Measurements from ENCODE around the gene AKR1C1.
"Not testable (repeated sequence)": the region's sequence is repeated elsewhere in the genome, so short reads cannot be mapped to it uniquely, and the experiment has no call there.

AKR1C1 gene

GRCh38 chr10:4947635-4948596 is 15.3 kb upstream of the AKR1C1 start:
- peak; percentile 88 for DNase-seq (ENCODE audit: low read depth)

DNA sequence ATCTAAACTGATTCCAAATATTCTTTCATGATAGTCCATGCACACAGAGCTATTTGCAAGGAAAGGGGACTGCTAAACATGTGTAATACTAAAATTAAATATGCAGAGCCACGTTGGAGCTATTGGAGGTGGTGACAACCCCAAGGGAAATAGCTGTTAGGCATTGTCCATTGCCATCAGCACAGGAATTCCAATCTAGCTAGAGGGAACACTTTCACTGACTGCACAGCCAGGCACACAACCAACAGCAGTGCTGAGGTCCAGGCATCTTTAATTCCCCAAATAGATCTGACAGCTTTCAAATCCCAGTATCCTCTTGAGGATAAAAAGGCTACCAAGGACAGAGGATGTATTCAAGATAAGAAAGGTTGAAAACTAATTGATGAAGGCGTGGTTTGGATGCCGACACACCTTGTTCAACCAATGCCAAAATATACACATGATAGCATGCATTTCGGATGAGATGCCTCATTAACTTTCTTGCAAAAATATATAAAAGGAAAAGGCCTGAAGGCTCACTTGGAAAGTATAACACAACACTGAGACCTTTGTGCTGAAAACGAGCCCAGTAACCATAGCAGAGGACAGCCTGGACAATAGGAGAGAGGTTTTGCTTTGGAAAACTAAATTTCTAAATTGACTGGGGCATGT is 11.6 kb upstream of the AKR1C1 start:
- DNase-seq (ENCODE audit: low read depth), result not testable (repeated sequence)

- no peak for DNase-seq (ENCODE audit: low read depth)
Observed at GRCh38 chr10:4953405-4953804, 9.8 kb upstream of the AKR1C1 start.

- not testable (repeated sequence) for DNase-seq (ENCODE audit: low read depth)
Observed at GRCh38 chr10:4956088-4956487, 7.1 kb upstream of the AKR1C1 start.

DNA sequence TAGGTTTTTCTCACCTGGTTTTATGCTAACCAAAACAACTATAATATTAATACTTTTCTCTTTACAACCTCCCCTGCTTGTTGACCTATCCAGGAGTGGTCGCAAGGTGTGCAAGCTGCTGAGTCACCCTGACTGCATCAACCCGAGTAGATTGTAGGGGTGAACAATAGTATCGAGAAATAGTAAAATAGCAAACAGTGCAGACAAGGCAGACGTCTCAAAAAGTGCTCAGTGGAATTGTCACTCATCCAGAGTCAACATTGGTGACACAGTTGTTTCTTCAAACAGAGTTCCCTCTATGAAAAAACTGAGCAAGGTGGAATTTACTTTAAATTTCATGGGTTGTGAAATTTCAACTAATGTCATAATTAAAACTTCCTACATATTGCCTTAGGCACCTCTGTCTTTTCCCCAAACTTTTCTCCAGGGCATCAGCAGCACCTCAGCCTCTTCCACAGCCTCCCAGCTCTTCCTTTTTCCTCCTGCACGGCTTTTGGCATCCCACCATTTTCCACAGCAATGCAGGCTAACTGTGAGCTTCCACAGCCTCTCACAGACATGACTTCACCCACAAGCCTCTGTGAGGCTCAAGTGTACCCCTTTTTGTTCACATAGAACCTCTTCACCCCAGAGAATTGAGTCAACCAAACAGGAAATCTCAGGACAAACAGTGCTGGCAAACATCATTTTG is 6.1 kb upstream of the AKR1C1 start:
- DNase-seq (ENCODE audit: low read depth), result not testable (repeated sequence)

GRCh38 chr10:4961558-4961957 is 1.7 kb upstream of the AKR1C1 start:
- not testable (repeated sequence) for DNase-seq (ENCODE audit: low read depth)

DNA sequence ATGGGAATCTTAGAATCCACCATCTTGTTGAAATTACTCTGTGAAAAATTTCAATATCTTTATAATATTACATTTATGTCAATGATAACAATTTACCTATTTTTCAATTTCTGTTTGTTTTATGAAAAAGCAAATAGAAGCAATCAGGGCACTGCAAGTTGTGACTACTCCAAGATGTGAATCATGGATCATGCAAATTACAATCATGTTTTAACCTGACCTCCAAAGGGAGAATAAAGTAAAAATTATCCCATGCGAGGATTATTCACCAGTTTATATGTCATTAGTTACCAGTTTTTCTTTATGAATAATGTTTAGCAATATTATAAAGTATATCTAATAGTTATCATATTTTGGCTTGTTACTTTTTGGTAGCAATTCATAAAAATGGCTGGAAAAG is 907 bp upstream of the AKR1C1 start:
- not testable (repeated sequence) for DNase-seq (ENCODE audit: low read depth)

- not testable (repeated sequence) for DNase-seq (ENCODE audit: low read depth)
Observed at GRCh38 chr10:4963815-4964154, 570 bp downstream of the AKR1C1 start.

- DNase-seq (ENCODE audit: low read depth), result not testable (repeated sequence)
Observed at GRCh38 chr10:4965763-4966162, 2.5 kb downstream of the AKR1C1 start.

GRCh38 chr10:4967189-4967588 is 4.0 kb downstream of the AKR1C1 start:
- not testable (repeated sequence) for DNase-seq (ENCODE audit: low read depth)

DNA sequence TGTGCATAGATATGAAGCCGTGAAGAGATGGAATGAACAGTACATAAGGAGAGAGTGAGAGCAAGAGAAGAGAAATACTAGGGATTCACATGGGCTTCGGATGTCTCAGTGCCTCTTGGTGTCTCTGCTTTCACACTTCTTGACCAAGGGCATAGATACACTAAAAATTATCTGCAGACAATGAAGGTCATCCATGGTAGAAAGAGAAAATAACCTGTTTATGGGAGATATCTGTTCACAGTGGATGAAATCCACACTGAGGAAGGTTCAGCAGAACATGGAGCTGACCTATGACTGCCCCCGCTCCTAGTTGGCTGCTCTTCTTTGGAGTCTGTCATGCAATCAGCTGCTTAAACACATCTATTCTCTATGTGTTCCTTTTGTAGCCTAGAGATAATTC is 6.1 kb downstream of the AKR1C1 start:
- not testable (repeated sequence) for DNase-seq (ENCODE audit: low read depth)

DNA sequence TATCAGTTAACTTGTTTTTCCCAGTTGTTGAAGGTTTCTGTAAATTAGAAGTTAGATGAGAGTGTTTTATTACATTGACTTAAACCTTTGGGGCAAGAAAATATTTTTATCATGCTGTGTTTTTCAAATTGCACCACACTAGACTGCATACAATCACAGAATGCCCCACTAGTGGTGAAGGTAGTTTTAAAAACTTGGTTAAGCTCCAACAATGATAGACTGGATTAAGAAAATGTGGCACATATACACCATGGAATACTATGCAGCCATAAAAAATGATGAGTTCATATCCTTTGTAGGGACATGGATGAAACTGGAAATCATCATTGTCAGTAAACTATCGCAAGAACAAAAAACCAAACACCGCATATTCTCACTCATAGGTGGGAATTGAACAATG is 7.1 kb downstream of the AKR1C1 start:
- DNase-seq (ENCODE audit: low read depth), result not testable (repeated sequence)

GRCh38 chr10:4972369-4973142 is 9.3 kb downstream of the AKR1C1 start:
- not testable (repeated sequence) for DNase-seq (ENCODE audit: low read depth)

GRCh38 chr10:4973294-4973693 is 10.1 kb downstream of the AKR1C1 start:
- not testable (repeated sequence) for DNase-seq (ENCODE audit: low read depth)

GRCh38 chr10:4974400-4974799 is 11.2 kb downstream of the AKR1C1 start:
- DNase-seq (ENCODE audit: low read depth), result not testable (repeated sequence)

- DNase-seq (ENCODE audit: low read depth), result no peak
Observed at GRCh38 chr10:4977025-4977424, 13.8 kb downstream of the AKR1C1 start.

DNA sequence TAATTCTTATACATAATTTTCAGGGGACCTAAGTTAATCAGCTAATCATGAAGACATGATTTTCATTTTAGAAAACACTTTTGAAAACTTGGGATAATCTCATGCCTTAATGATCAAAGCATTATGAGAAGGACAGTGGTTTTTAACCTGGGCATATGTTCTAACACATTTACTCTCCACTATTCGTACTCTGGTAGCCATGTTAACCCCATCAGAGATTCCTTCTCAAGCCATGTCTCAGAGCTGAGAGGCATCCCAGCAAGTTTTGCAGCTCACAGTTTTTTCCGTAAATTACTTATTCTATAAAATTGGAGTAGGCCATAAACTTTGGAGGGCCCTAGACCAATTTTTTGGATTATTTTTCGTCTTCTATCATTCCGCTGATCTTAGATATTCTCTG is 15.7 kb downstream of the AKR1C1 start:
- no peak for DNase-seq (ENCODE audit: low read depth)

GRCh38 chr10:4980793-4981192 is 17.6 kb downstream of the AKR1C1 start:
- DNase-seq (ENCODE audit: low read depth), result no peak

GRCh38 chr10:4981722-4982471 is 18.7 kb downstream of the AKR1C1 start:
- DNase-seq (ENCODE audit: low read depth), result no peak

GRCh38 chr10:4982764-4983226 is 19.6 kb downstream of the AKR1C1 start:
- no peak for DNase-seq (ENCODE audit: low read depth)

GRCh38 chr10:4983615-4984216 is 20.5 kb downstream of the AKR1C1 start:
- no peak for DNase-seq (ENCODE audit: low read depth)

All from GM04504 (cell line).